Hindlimb muscle (tissue), 1 donor: ENCODE data around the gene ADCY7. TPM values are rescaled to one million over a fixed set of nuclear protein-coding genes. Genes with fewer than 3 reads are reported as not detected.
A peak's percentile ranks its signal among the peaks of the same experiment; 100 is the strongest.
"Not testable (repeated sequence)": the region's sequence is repeated elsewhere in the genome, so short reads cannot be mapped to it uniquely, and the experiment has no call there.

Source experiments
- DNase-seq: peaks from one replicate; pipeline ENCODE4 v3.0.0-alpha.2; 2013
- polyA plus RNA-seq: library from polyadenylated mRNA; unstranded; fragments of 120-200 nt; gene quantifications from one replicate; pipeline ENCODE4 v1.2.1, GENCODE V29; 2013; ENCODE audit not compliant: insufficient read length

The ADCY7 gene
- polyA plus RNA-seq, 1 donor = 10.2 TPM

- DNase-seq = no peak
These were observed 74.2 kb downstream of the ADCY7 start for GRCh38 chr16:50340578-50340977.

- DNase-seq = not testable (repeated sequence)
These were observed 77.2 kb downstream of the ADCY7 start for GRCh38 chr16:50343566-50343965.

- not testable (repeated sequence) for DNase-seq
These were observed 78.9 kb downstream of the ADCY7 start for GRCh38 chr16:50345210-50345609.

GRCh38 chr16:50351116-50351515 lies 84.8 kb downstream of the ADCY7 start:
- DNase-seq = no peak

GRCh38 chr16:50351952-50352351 lies 85.6 kb downstream of the ADCY7 start:
- no peak for DNase-seq

GRCh38 chr16:50354082-50354481 lies 87.7 kb downstream of the ADCY7 start:
- DNase-seq = no peak

- DNase-seq = no peak
These were observed 88.5 kb downstream of the ADCY7 start for GRCh38 chr16:50354629-50355456.

GRCh38 chr16:50359626-50360025 lies 93.3 kb downstream of the ADCY7 start:
- DNase-seq = no peak

GRCh38 chr16:50360033-50360778 lies 93.9 kb downstream of the ADCY7 start:
- DNase-seq = peak; percentile 29

GRCh38 chr16:50360779-50361178 lies 94.4 kb downstream of the ADCY7 start:
- DNase-seq = no peak

GRCh38 chr16:50363656-50364055 lies 97.3 kb downstream of the ADCY7 start:
- DNase-seq = no peak

- no peak for DNase-seq
These were observed 99.6 kb downstream of the ADCY7 start for GRCh38 chr16:50365791-50366575.

Other genes with a start within 250 kb of the ADCY7 start
- gene CNEP1R1, start 241.3 kb upstream of the ADCY7 start, polyA plus RNA-seq = 19.3 TPM
- 21.1 TPM for gene HEATR3, start 200.6 kb upstream of the ADCY7 start, polyA plus RNA-seq
- 6.8 TPM for gene TENT4B, start 113.2 kb upstream of the ADCY7 start, polyA plus RNA-seq
- gene BRD7, start 102.4 kb downstream of the ADCY7 start, polyA plus RNA-seq = 63.5 TPM